ENCODE data around the gene HLCS. TPM values are rescaled to one million over a fixed set of nuclear protein-coding genes. Genes with fewer than 3 reads are reported as not detected.
A peak's percentile ranks its signal among the peaks of the same experiment; 100 is the strongest.

HLCS gene
- total and polyA plus RNA-seq, 2 donors (not counting 3 experiments of a cell fraction or from before 2014, with no cell fraction given), result 6.7 to 17.2 TPM

- Histone ChIP-seq H3K36me3 (ENCODE audit: control insufficient read depth in 2 of 2, extremely low read depth in 1 of 2, insufficient read depth in 2 of 2, low read length in 2 of 2) (no peaks in the 10 kb centered on the region), H3K9me1 (replicated peaks; ENCODE audit: control insufficient read depth, extremely low read depth, insufficient read depth, low read length) (no peaks in the 10 kb centered on the region), H3K27ac (ENCODE audit: insufficient read depth, low read depth, low read length) (no peak overlapping the region), H3K9me3 (replicated peaks; ENCODE audit: control insufficient read depth, insufficient read depth, low read length) (no peaks in the 10 kb centered on the region), H3K9ac (replicated peaks; ENCODE audit: extremely low read depth, insufficient read depth, low read length) (no peak overlapping the region), H3K79me2 (ENCODE audit: control insufficient read depth, insufficient read depth, low read length) (no peaks in the 10 kb centered on the region), H2AFZ (ENCODE audit: low read depth, low read length) (no peak overlapping the region), H3K4me1 (ENCODE audit: control insufficient read depth, extremely low read depth, insufficient read depth, low read length) (peaks cover 7% of the 10 kb centered on the region), H3K4me2 (ENCODE audit: insufficient read depth, low read length) (no peak overlapping the region), H3K27me3 (ENCODE audit: control insufficient read depth in 2 of 2, insufficient read depth in 2 of 2, low read length in 2 of 2) (peaks cover 96 to 100% of the 10 kb centered on the region in 2 experiments), H4K20me1 (replicated peaks; ENCODE audit: control insufficient read depth, extremely low read depth, insufficient read depth, low read length) (no peaks in the 10 kb centered on the region), H3K4me3 (replicated peaks in 1 of 3; ENCODE audit: insufficient read depth in 1 of 3, low read depth in 1 of 3, low read length in 3 of 3) (no peak overlapping the region)
- peak; percentile 95 for TF ChIP-seq EZH2 (IDR thresholded peaks at IDR 0.05; ENCODE audit: borderline replicate concordance, low read depth, low read length, severe bottlenecking)
- no peak for TF ChIP-seq JUN (IDR thresholded peaks at IDR 0.05; ENCODE audit: borderline replicate concordance, insufficient read depth, insufficient read length, low read depth)
- DNase-seq (ENCODE audit: low read depth, low spot score) (no peak), FAIRE-seq (no peak)
- BruUV-seq (replicated peaks), result no TSS peak
- CTCF ChIA-PET, result interaction anchor here (1.5 to 2.1 kb wide), 2 partner anchors 74 to 212 kb away, joined by 5 to 6 read pairs; no protein-coding TSS in a partner anchor
- POLR2A ChIA-PET, result no interaction called here
- intact Hi-C loops (cut with micrococcal nuclease), result loop anchor here (5.0 kb wide), 1 partner anchor 283 kb away; no protein-coding TSS in a partner anchor
- dilution Hi-C loops (cut with MboI; ENCODE audit: extremely low pct_ligation_motif_present, low sequenced_read_pairs), result no loop called here
Observed at GRCh38 chr21:36704958-36705678, 261.4 kb downstream of the HLCS start.

- Histone ChIP-seq H4K20me1 (replicated peaks; ENCODE audit: control insufficient read depth, extremely low read depth, insufficient read depth, low read length) (no peaks in the 10 kb centered on the region), H3K27ac (ENCODE audit: insufficient read depth, low read depth, low read length) (no peak overlapping the region), H3K9ac (replicated peaks; ENCODE audit: extremely low read depth, insufficient read depth, low read length) (no peak overlapping the region), H3K4me1 (ENCODE audit: control insufficient read depth, extremely low read depth, insufficient read depth, low read length) (peaks cover 10% of the 10 kb centered on the region), H3K9me3 (replicated peaks; ENCODE audit: control insufficient read depth, insufficient read depth, low read length) (no peaks in the 10 kb centered on the region), H3K27me3 (ENCODE audit: control insufficient read depth in 2 of 2, insufficient read depth in 2 of 2, low read length in 2 of 2) (peaks cover 95 to 100% of the 10 kb centered on the region in 2 experiments), H3K36me3 (ENCODE audit: control insufficient read depth in 2 of 2, extremely low read depth in 1 of 2, insufficient read depth in 2 of 2, low read length in 2 of 2) (no peaks in the 10 kb centered on the region), H3K79me2 (ENCODE audit: control insufficient read depth, insufficient read depth, low read length) (no peaks in the 10 kb centered on the region), H3K9me1 (replicated peaks; ENCODE audit: control insufficient read depth, extremely low read depth, insufficient read depth, low read length) (no peaks in the 10 kb centered on the region), H2AFZ (ENCODE audit: low read depth, low read length) (no peak overlapping the region), H3K4me3 (replicated peaks in 1 of 3; ENCODE audit: insufficient read depth in 1 of 3, low read depth in 1 of 3, low read length in 3 of 3) (no peak overlapping the region), H3K4me2 (ENCODE audit: insufficient read depth, low read length) (no peak overlapping the region)
- CTCF ChIA-PET, result interaction anchor here (2.1 kb wide), 1 partner anchor 213 kb away, joined by 6 read pairs; no protein-coding TSS in a partner anchor
- TF ChIP-seq MAX (IDR thresholded peaks at IDR 0.05; ENCODE audit: insufficient read depth, insufficient read length) (no peak), EZH2 (IDR thresholded peaks at IDR 0.05; ENCODE audit: borderline replicate concordance, low read depth, low read length, severe bottlenecking) (peak; percentile 60)
- POLR2A ChIA-PET, result no interaction called here
- no TSS peak for BruUV-seq (replicated peaks)
- intact Hi-C loops (cut with micrococcal nuclease) (no loop called here), dilution Hi-C loops (cut with MboI; ENCODE audit: extremely low pct_ligation_motif_present, low sequenced_read_pairs) (no loop called here)
- FAIRE-seq, result no peak
- no peak for DNase-seq (ENCODE audit: low read depth, low spot score)
Observed at GRCh38 chr21:36704281-36704957, 262.1 kb downstream of the HLCS start.

All from endothelial cell of umbilical vein (primary cell).